NCI-H1105 treated with DMSO at 0.1 percent for 48 hours (cell line): ENCODE data around the gene SHBG.
"Not testable (repeated sequence)": the region's sequence is repeated elsewhere in the genome, so short reads cannot be mapped to it uniquely, and the experiment has no call there.

Experiments
- DNase-seq: peaks from one replicate; lab custom pipeline; 2025; lab: John Stamatoyannopoulos, UW

The SHBG gene

DNA sequence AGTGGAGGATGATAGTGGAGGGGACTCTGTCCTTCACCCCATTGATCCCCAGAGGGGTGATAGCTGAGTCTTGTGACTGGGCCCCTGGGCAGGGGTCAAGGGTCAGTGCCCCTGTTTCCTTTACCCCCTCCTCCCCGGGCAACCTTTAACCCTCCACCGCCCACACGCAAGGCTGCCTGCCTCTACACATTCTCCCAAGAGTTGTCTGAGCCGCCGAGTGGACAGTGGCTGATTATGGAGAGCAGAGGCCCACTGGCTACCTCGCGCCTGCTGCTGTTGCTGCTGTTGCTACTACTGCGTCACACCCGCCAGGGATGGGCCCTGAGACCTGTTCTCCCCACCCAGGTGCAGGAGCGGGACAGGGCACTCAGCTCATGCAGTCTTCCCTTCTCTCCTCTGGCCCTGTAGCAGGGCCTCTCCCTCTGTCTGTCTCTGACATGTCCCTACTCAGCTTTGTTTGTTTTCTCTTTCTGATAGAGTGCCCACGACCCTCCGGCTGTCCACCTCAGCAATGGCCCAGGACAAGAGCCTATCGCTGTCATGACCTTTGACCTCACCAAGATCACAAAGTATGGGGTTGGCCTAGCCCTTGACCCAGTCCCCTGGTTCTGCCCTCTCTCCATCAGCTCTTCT is at the start of gene SHBG:
Gene SHBG (plus strand): TSS at position 197 of the 633 bp plus-strand sequence. CDS start 38 bp downstream, at position 235.
- no peak for DNase-seq

- no peak for DNase-seq
Observed at GRCh38 chr17:7580604-7581575, 49.0 kb upstream of the SHBG start.

GRCh38 chr17:7582396-7583252 is 47.3 kb upstream of the SHBG start:
- peak; percentile 22 for DNase-seq

- peak; percentile 100 for DNase-seq
Observed at GRCh38 chr17:7583253-7584109, 46.5 kb upstream of the SHBG start, which contains the start of gene MPDU1. Gene MPDU1, plus strand, starts transcription at chr17:7583852. Its CDS starts 11 bp downstream, at chr17:7583863.

- no peak for DNase-seq
Observed at GRCh38 chr17:7586673-7587419, 43.1 kb upstream of the SHBG start.

DNA sequence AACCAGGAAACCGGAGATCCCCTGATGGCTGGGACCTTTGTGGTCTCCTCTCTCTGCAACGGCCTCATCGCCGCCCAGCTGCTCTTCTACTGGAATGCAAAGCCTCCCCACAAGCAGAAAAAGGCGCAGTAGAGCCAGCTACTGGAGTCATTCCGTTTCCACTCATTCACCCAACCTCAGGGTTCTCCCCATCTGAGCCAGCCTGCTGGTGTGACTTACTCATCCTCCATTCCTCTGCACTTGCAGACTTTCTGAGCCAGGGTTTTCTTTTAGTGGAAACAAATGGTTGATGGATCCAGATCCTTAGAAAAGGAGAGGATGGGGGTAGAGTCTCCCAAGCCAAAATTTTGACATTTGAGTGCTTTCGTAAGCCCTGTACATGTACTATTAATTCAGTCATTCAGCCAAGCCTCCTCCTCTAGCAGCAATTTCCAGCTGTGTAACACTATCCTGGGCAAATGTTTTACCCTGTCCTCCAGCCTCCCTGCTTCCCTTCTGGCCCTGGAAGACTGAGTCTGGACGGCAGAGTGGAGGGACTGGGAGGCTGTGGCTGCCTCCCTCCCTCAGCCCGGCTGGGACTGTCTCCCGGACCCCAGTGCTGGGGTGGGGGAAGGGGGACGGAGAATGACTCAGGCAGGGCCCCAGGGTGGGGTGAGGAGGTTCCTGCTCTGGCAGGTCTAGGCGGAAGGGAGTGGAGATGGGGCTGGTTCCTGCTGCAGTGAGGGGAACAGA is 42.3 kb upstream of the SHBG start:
- no peak for DNase-seq

DNA sequence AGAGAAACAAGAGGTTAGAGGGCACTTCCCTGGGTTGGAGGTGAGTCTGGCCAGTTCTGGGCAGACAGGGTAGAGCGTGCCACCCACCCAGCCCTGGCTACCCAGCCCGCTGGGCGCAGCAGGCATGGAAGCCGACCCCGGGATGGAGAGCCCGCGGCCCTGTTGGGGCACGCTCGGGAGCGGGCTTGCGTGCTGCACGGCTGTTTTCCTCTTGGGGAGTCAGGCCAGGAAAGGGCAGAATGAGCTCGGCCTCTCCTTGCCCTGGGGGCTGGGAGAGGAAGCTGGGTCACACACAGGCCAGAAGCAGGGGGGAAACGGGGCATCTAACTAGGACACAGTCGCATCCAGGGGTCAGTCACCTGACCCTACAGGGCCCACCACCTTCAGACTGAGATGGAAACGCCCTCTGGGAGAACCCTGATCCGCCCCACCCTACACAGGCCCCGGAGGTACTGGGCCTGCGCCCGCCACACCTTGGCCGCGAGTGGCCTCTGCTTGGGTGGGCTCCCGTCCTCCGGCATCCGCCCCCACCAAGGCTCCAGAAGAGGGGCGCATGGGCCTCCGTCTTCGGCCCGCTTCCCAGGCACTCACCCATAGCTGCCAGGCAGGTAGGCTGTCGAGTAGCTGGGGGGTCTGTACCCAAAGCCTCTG is 41.3 kb upstream of the SHBG start:
- DNase-seq, result peak; percentile 41

- peak; percentile 91 for DNase-seq
Observed at GRCh38 chr17:7589204-7589868, 40.6 kb upstream of the SHBG start.

DNA sequence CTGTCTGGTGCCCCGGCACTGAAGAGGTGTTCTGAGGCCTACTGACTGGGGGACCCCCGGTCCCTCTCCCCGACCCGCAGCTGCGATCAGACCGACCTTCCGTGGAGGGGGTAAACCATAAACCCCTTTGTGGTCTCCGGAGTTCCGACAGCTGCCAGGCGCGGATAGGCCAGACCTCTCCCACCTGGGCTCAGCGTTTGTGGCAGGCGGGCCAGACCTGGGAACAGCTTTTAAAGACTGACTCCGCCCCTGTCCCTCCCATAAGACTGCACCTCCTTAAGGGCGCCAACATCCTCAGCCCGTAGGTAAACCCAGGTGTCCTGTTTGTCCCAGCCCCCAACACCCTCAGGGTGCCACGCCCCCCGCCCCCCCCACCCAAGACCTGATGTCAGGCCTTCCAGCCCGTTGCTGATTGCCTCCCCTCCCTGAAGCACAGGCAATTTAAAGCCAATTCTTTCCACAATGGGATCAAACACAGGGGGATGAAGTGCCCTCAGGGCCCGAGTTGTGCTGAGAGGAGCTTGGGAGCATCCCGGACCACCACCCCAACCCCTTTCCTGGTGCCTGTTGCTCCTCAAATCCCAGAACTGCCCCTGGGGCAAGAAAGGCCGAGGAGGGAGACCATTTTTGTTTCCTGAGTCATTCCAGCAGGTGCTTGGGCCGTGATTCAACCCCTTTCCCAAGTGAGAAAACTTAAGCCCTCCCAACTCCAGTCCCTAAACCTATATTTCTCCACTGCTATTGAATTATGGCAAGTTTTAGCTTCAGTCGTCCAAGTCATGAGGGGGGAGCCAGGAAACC is 39.8 kb upstream of the SHBG start, which contains the start of gene SOX15:
Gene SOX15 (minus strand): TSS at position 204 of the 801 bp plus-strand sequence. CDS start 418 bp downstream, outside the sequence.
- DNase-seq, result peak; percentile 86

GRCh38 chr17:7590743-7591142 is 39.2 kb upstream of the SHBG start:
- no peak for DNase-seq

- no peak for DNase-seq
Observed at GRCh38 chr17:7591596-7591995, 38.3 kb upstream of the SHBG start.

GRCh38 chr17:7592422-7593021 is 37.4 kb upstream of the SHBG start:
- DNase-seq, result no peak

- DNase-seq, result no peak
Observed at GRCh38 chr17:7593296-7593695, 36.6 kb upstream of the SHBG start.

- DNase-seq, result not testable (repeated sequence)
Observed at GRCh38 chr17:7597561-7597960, 32.4 kb upstream of the SHBG start.

GRCh38 chr17:7606280-7606679 is 23.7 kb upstream of the SHBG start:
- DNase-seq, result no peak

GRCh38 chr17:7610641-7611040 is 19.3 kb upstream of the SHBG start:
- DNase-seq, result peak; percentile 29

DNA sequence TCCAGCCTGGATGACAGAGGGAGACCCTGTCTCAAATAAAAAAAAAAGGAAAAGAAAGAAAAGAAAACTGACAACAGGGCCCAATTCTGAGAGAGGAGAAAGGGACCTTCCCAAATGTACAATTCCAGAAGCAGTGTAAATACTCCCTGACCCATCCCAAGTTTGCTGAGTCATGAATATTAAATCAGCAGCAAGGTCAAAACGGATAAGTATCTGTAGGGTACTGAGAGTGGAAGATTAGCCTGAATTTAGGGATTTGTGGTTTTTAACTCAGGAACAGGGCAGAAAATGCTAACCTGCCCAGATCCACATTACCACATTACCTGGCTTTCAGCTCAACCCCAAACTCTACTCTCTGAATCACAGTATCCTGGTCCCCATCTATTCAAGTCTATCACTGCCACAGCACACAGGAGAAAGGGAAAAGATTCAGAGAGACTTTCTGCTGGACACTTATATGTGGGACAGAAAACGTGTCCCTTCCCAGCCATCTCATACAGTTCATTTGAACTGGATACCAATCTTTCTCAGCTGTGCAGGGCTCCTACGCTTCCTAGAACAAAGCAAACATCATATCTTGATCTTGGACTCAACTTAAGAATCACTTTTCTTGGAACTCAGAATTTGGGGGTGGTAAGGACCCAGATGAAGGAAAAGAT is 18.2 kb upstream of the SHBG start:
- DNase-seq, result no peak
